H9 (cell line): ENCODE measurements around the gene ADAM8. TPM values are rescaled to one million over a fixed set of nuclear protein-coding genes. Genes with fewer than 3 reads are reported as not detected.

ENCODE experiments used
- DNase-seq: peaks from one replicate; pipeline ENCODE4 v3.0.0-alpha.2; 2017
- H2AFZ ChIP-seq: one replicate; pipeline ENCODE4 v1.6.1; 2013; ENCODE audit warnings: mild to moderate bottlenecking, low read length, control low read depth, moderate library complexity
- H2AK5ac ChIP-seq: 2 replicates; pipeline ENCODE4 v1.6.1; 2013; ENCODE audit warnings: low read length, control low read depth, mixed read lengths; ENCODE audit not compliant: insufficient read length
- H2BK120ac ChIP-seq: one replicate; pipeline ENCODE4 v1.6.1; 2013; ENCODE audit warnings: low read depth, mild to moderate bottlenecking, low read length, control low read depth, inconsistent platforms; ENCODE audit not compliant: poor library complexity, severe bottlenecking
- H2BK12ac ChIP-seq: 2 replicates; pipeline ENCODE4 v1.6.1; 2013; ENCODE audit warnings: low read length, control low read depth, mixed read lengths, low read depth; ENCODE audit not compliant: insufficient read length
- H2BK15ac ChIP-seq: 2 replicates; pipeline ENCODE4 v1.6.1; 2013; ENCODE audit warnings: low read depth, low read length, control low read depth
- H2BK20ac ChIP-seq: one replicate; pipeline ENCODE4 v1.6.1; 2013; ENCODE audit warnings: low read depth, mild to moderate bottlenecking, low read length, control low read depth, inconsistent platforms; ENCODE audit not compliant: poor library complexity, severe bottlenecking
- H2BK5ac ChIP-seq: 2 replicates; pipeline ENCODE4 v1.6.1; 2013; ENCODE audit warnings: low read length, control low read depth, mixed read lengths; ENCODE audit not compliant: insufficient read length
- H3K14ac ChIP-seq: 2 replicates; pipeline ENCODE4 v1.6.1; 2013; ENCODE audit warnings: low read length, control low read depth; ENCODE audit not compliant: insufficient read depth
- H3K18ac ChIP-seq: 2 replicates; pipeline ENCODE4 v1.6.1; 2013; ENCODE audit warnings: low read depth, mild to moderate bottlenecking, mixed read lengths, low read length, control low read depth; ENCODE audit not compliant: insufficient read length
- H3K23ac ChIP-seq: 2 replicates; pipeline ENCODE4 v1.6.1; 2013; ENCODE audit warnings: low read length, control low read depth, mixed read lengths, low read depth; ENCODE audit not compliant: insufficient read length
- H3K23me2 ChIP-seq: 2 replicates; pipeline ENCODE4 v1.6.1; 2013; ENCODE audit warnings: low read depth, mild to moderate bottlenecking, mixed read lengths, low read length, control low read depth; ENCODE audit not compliant: insufficient read length, poor library complexity, severe bottlenecking
- H3K27ac ChIP-seq: 2 replicates; pipeline ENCODE4 v1.5.1; 2013; ENCODE audit warnings: low read length, control low read depth, mixed read lengths, low read depth; ENCODE audit not compliant: insufficient read length
- H3K27me3 ChIP-seq: 2 replicates; pipeline ENCODE4 v1.6.1; 2013; ENCODE audit warnings: low read length, control low read depth, inconsistent platforms; ENCODE audit not compliant: insufficient read depth
- H3K4ac ChIP-seq: 2 replicates; pipeline ENCODE4 v1.6.1; 2013; ENCODE audit warnings: low read depth, mild to moderate bottlenecking, control low read depth, inconsistent platforms, low read length, moderate library complexity
- H3K4me1 ChIP-seq: 2 replicates; pipeline ENCODE4 v1.6.1; 2013; ENCODE audit warnings: low read length, control low read depth, inconsistent platforms; ENCODE audit not compliant: insufficient read depth
- H3K4me2 ChIP-seq: 2 replicates; pipeline ENCODE4 v1.6.1; 2013; ENCODE audit warnings: low read length, control low read depth, mixed read lengths; ENCODE audit not compliant: insufficient read length, insufficient read depth
- H3K56ac ChIP-seq: 2 replicates; pipeline ENCODE4 v1.6.1; 2013; ENCODE audit warnings: low read depth, mild to moderate bottlenecking, mixed read lengths, low read length, control low read depth; ENCODE audit not compliant: insufficient read length
- H3K79me1 ChIP-seq: 2 replicates; pipeline ENCODE4 v1.6.1; 2013; ENCODE audit warnings: low read depth, mild to moderate bottlenecking, moderate library complexity, low read length, control low read depth, inconsistent platforms; ENCODE audit not compliant: insufficient read depth, poor library complexity, severe bottlenecking
- H3K79me2 ChIP-seq: 2 replicates; pipeline ENCODE4 v1.6.1; 2013; ENCODE audit warnings: low read length, control low read depth, inconsistent platforms; ENCODE audit not compliant: insufficient read depth
- H3K9ac ChIP-seq: 2 replicates; pipeline ENCODE4 v1.6.1; 2013; ENCODE audit warnings: low read length, control low read depth, mixed read lengths; ENCODE audit not compliant: insufficient read length; ENCODE audit errors: extremely low read depth
- H3K9me3 ChIP-seq: one replicate; pipeline ENCODE4 v1.6.1; 2013; ENCODE audit warnings: low read depth, low read length, inconsistent platforms; ENCODE audit not compliant: control insufficient read depth
- H3T11ph ChIP-seq: one replicate; pipeline ENCODE4 v1.6.1; 2013; ENCODE audit warnings: mild to moderate bottlenecking, low read length, control low read depth, inconsistent platforms
- H4K20me1 ChIP-seq: one replicate; pipeline ENCODE4 v1.6.1; 2013; ENCODE audit not compliant: control insufficient read depth, insufficient read length, insufficient read depth
- H4K5ac ChIP-seq: 2 replicates; pipeline ENCODE4 v1.6.1; 2013; ENCODE audit warnings: low read depth, mild to moderate bottlenecking, mixed read lengths, low read length, control low read depth; ENCODE audit not compliant: insufficient read length
- H4K8ac ChIP-seq: replicated peaks from 2 replicates; pipeline ENCODE4 v1.6.1; 2013; ENCODE audit warnings: low read length, control low read depth, mixed read lengths, low read depth; ENCODE audit not compliant: insufficient read length
- H4K91ac ChIP-seq: 2 replicates; pipeline ENCODE4 v1.6.1; 2013; ENCODE audit warnings: low read depth, mild to moderate bottlenecking, moderate library complexity, mixed read lengths, low read length, control low read depth; ENCODE audit not compliant: insufficient read length
- H3K27ac Mint-ChIP-seq, 3 experiments: 2 replicates in 2 of 3; 3 replicates in 1 of 3; pipeline ENCODE4 v1.8.0; 2020 to 2021; ENCODE audit warnings: mixed read lengths in 3 of 3, mild to moderate bottlenecking in 1 of 3, moderate library complexity in 1 of 3
- H3K27me3 Mint-ChIP-seq: 2 replicates; pipeline ENCODE4 v1.8.0; 2021; ENCODE audit warnings: low read depth, mild to moderate bottlenecking, moderate library complexity, mixed read lengths
- H3K36me3 Mint-ChIP-seq, 3 experiments: 2 replicates in 2 of 3; 3 replicates in 1 of 3; pipeline ENCODE4 v1.8.0; 2020 to 2021; ENCODE audit warnings: low read depth in 3 of 3, mixed read lengths in 3 of 3; ENCODE audit not compliant: insufficient read depth in 1 of 3
- H3K4me1 Mint-ChIP-seq, 2 experiments: 2 replicates each; pipeline ENCODE4 v1.8.0; 2020; ENCODE audit warnings: mixed read lengths in 2 of 2
- H3K4me3 Mint-ChIP-seq, 2 experiments: 2 replicates in 1 of 2; 3 replicates in 1 of 2; pipeline ENCODE4 v1.8.0; 2020 to 2021; ENCODE audit warnings: mild to moderate bottlenecking in 2 of 2, mixed read lengths in 2 of 2, moderate library complexity in 1 of 2
- H3K9me3 Mint-ChIP-seq, 2 experiments: 2 replicates in 1 of 2; 3 replicates in 1 of 2; pipeline ENCODE4 v1.8.0; 2020; ENCODE audit warnings: mild to moderate bottlenecking in 2 of 2, mixed read lengths in 2 of 2, moderate library complexity in 1 of 2
- CTCF ChIP-seq: fragments of 200-600 bp; sonication (generic); conservative IDR thresholded peaks from 3 replicates; pipeline ENCODE4 v1.8.0; 2021; ENCODE audit warnings: antibody characterized with exemption, mild to moderate bottlenecking
- whole genome bisulfite sequencing: extraction: QIAGEN DNeasy Blood & Tissue Kit; methylation state at CpG from one replicate; pipeline ENCODE4 v1.1.7; 2013; ENCODE audit warnings: missing lambda C conversion rate, low lambda C conversion rate, mixed read lengths; ENCODE audit not compliant: insufficient read length; ENCODE audit errors: extremely low coverage; 5-methylcytosine and 5-hydroxymethylcytosine counted together
- total RNA-seq: library from RNA; stranded (reverse); gene quantifications from 2 replicates; pipeline ENCODE4 v1.2.1, GENCODE V29; 2021

ADAM8 gene
- total RNA-seq, 1 experiment from 2014 or later: 5.4 TPM

- no peak overlapping the region for H3K56ac ChIP-seq
- no peaks in the 10 kb centered on the region for H3K4me1 Mint-ChIP-seq
- no peak overlapping the region for H2AK5ac ChIP-seq
- no peak overlapping the region for H2BK12ac ChIP-seq
- no peak overlapping the region for H3T11ph ChIP-seq
- H2BK5ac ChIP-seq: no peak overlapping the region
- no peak overlapping the region for H3K18ac ChIP-seq
- H2AFZ ChIP-seq: no peak overlapping the region
- no peaks in the 10 kb centered on the region for H3K27me3 ChIP-seq
- no peak overlapping the region for H2BK20ac ChIP-seq
- H3K4ac ChIP-seq: no peak overlapping the region
- H3K9me3 Mint-ChIP-seq: no peaks in the 10 kb centered on the region
- H2BK120ac ChIP-seq: no peak overlapping the region
- H3K27me3 Mint-ChIP-seq: no peaks in the 10 kb centered on the region
- H3K23me2 ChIP-seq: no peaks in the 10 kb centered on the region
- no peak for TF ChIP-seq CTCF
- H3K4me3 Mint-ChIP-seq: no peak overlapping the region
- no peak overlapping the region for H3K4me2 ChIP-seq
- H4K91ac ChIP-seq: no peak overlapping the region
- no peak overlapping the region for H3K27ac ChIP-seq
- no peak overlapping the region for H3K27ac Mint-ChIP-seq
- H3K14ac ChIP-seq: no peak overlapping the region
- no peaks in the 10 kb centered on the region for H4K20me1 ChIP-seq
- DNase-seq: no peak
- no peak overlapping the region for H2BK15ac ChIP-seq
- H3K23ac ChIP-seq: no peak overlapping the region
- H3K9ac ChIP-seq: no peak overlapping the region
- no peak overlapping the region for H4K5ac ChIP-seq
- no peaks in the 10 kb centered on the region for H3K9me3 ChIP-seq
- H3K79me2 ChIP-seq: no peaks in the 10 kb centered on the region
- no peaks in the 10 kb centered on the region for H3K79me1 ChIP-seq
- H4K8ac ChIP-seq: no peak overlapping the region
- no peaks in the 10 kb centered on the region for H3K4me1 ChIP-seq
- WGBS: no CpG with 5 or more reads among the region's 10 CpGs
- peaks cover 23 to 72% (median 66%) of the 10 kb centered on the region in 3 experiments for H3K36me3 Mint-ChIP-seq
These were observed 17.1 kb upstream of the ADAM8 start for GRCh38 chr10:133293810-133294119.
